OCI-LY1 (cell line): Measurements from ENCODE around the gene GIGYF1.

Experiments used
- H2AFZ ChIP-seq: fragments of 200-600 bp; sonication (generic), shearing (Covaris generic); 2 replicates; pipeline ENCODE4 v1.6.0; 2014; ENCODE audit warnings: antibody characterized with exemption, mild to moderate bottlenecking, low read length
- H3F3A ChIP-seq: fragments of 200-600 bp; sonication (generic), shearing (Covaris generic); 2 replicates; pipeline ENCODE4 v1.6.0; 2014; ENCODE audit warnings: mild to moderate bottlenecking, antibody characterized with exemption, low read length, moderate library complexity; ENCODE audit not compliant: insufficient read depth
- H3K27ac ChIP-seq: fragments of 200-600 bp; sonication (generic); 2 replicates; pipeline ENCODE4 v1.5.1; 2014; ENCODE audit warnings: low read length, mixed run types, mild to moderate bottlenecking, low read depth; ENCODE audit not compliant: poor library complexity, severe bottlenecking
- H3K27me3 ChIP-seq: fragments of 200-600 bp; sonication (generic); 2 replicates; pipeline ENCODE4 v1.6.0; 2014; ENCODE audit warnings: antibody characterized with exemption, mild to moderate bottlenecking, low read length, moderate library complexity; ENCODE audit not compliant: insufficient read depth
- H3K36me3 ChIP-seq: fragments of 200-600 bp; sonication (generic); 2 replicates; pipeline ENCODE4 v1.6.1; 2014; ENCODE audit warnings: mild to moderate bottlenecking, antibody characterized with exemption, low read length, moderate library complexity, mixed read lengths; ENCODE audit not compliant: insufficient read depth
- H3K4me1 ChIP-seq: fragments of 200-600 bp; sonication (generic); 2 replicates; pipeline ENCODE4 v1.5.1; 2014; ENCODE audit warnings: mild to moderate bottlenecking, low read length, moderate library complexity; ENCODE audit not compliant: insufficient read depth, severe bottlenecking
- H3K4me2 ChIP-seq: fragments of 200-600 bp; sonication (generic), shearing (Covaris generic); 2 replicates; pipeline ENCODE4 v1.6.1; 2014; ENCODE audit warnings: low read length
- H3K4me3 ChIP-seq: fragments of 200-600 bp; sonication (generic); 2 replicates; pipeline ENCODE4 v1.5.1; 2014; ENCODE audit warnings: low read length, low read depth, mild to moderate bottlenecking, mixed read lengths; ENCODE audit not compliant: poor library complexity, severe bottlenecking
- H3K79me2 ChIP-seq: fragments of 200-600 bp; shearing (Covaris generic); 2 replicates; pipeline ENCODE4 v1.6.1; 2016; ENCODE audit warnings: mixed run types, low read length, mixed read lengths; ENCODE audit not compliant: insufficient read depth
- H3K9ac ChIP-seq: fragments of 200-600 bp; sonication (generic), shearing (Covaris generic); 2 replicates; pipeline ENCODE4 v1.6.1; 2014; ENCODE audit warnings: mild to moderate bottlenecking, low read length, mixed read lengths
- H3K9me2 ChIP-seq: fragments of 200-600 bp; sonication (generic), shearing (Covaris generic); 2 replicates; pipeline ENCODE4 v1.6.1; 2014; ENCODE audit warnings: low read depth, mild to moderate bottlenecking, low read length, mixed read lengths
- H3K9me3 ChIP-seq: fragments of 200-600 bp; shearing (Covaris generic); 2 replicates; pipeline ENCODE4 v1.6.1; 2014; ENCODE audit warnings: low read length, mixed read lengths
- H4K20me1 ChIP-seq: fragments of 200-600 bp; sonication (generic), shearing (Covaris generic); 2 replicates; pipeline ENCODE4 v1.6.0; 2016; ENCODE audit warnings: mild to moderate bottlenecking, low read length; ENCODE audit not compliant: insufficient read depth
- EZH2 ChIP-seq: fragments of 200-600 bp; sonication (generic), shearing (Covaris generic); IDR thresholded peaks from 2 replicates; pipeline ENCODE4 v1.8.0; 2017; ENCODE audit warnings: borderline replicate concordance, mixed run types, mild to moderate bottlenecking, antibody characterized with exemption, low read length, moderate library complexity, mixed read lengths
- TF ChIP-seq, protein P1 (sequence below): fragments of 200-600 bp; sonication (generic), shearing (Covaris generic); IDR thresholded peaks from 2 replicates; pipeline ENCODE4 v1.5.1; 2017; ENCODE audit warnings: mild to moderate bottlenecking, antibody characterized with exemption, low read length, moderate library complexity, mixed read lengths

GIGYF1 gene

DNA sequence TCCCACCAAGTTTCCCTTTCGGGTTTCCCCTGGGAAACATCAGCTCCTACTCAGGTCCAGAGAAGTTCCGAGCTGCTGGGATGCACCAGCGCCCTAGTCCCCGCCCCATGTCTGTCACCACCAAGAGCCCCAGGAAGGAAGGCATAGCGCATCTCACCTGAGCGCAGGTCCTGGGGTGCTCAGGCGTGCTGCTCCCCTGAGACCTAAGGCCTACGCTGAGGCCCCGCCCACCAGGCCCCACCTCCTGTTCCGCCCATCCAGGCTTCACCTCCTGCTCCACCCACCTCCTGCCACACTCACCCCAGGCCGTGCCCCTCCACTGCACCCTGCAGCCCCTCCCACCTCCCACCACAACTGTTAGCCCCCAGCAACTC is 51.5 kb downstream of the GIGYF1 start:
- no peaks in the 10 kb centered on the region for H3K9me2 ChIP-seq
- no peak overlapping the region for H3K9ac ChIP-seq
- no peak overlapping the region for H3K27ac ChIP-seq
- H3F3A ChIP-seq = no peaks in the 10 kb centered on the region
- no peaks in the 10 kb centered on the region for H4K20me1 ChIP-seq
- TF ChIP-seq, protein P1, sequence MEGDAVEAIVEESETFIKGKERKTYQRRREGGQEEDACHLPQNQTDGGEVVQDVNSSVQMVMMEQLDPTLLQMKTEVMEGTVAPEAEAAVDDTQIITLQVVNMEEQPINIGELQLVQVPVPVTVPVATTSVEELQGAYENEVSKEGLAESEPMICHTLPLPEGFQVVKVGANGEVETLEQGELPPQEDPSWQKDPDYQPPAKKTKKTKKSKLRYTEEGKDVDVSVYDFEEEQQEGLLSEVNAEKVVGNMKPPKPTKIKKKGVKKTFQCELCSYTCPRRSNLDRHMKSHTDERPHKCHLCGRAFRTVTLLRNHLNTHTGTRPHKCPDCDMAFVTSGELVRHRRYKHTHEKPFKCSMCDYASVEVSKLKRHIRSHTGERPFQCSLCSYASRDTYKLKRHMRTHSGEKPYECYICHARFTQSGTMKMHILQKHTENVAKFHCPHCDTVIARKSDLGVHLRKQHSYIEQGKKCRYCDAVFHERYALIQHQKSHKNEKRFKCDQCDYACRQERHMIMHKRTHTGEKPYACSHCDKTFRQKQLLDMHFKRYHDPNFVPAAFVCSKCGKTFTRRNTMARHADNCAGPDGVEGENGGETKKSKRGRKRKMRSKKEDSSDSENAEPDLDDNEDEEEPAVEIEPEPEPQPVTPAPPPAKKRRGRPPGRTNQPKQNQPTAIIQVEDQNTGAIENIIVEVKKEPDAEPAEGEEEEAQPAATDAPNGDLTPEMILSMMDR = no peak
- TF ChIP-seq EZH2 = no peak
- H3K9me3 ChIP-seq = no peaks in the 10 kb centered on the region
- 0 out of 2 replicates have a peak, but pooled peaks cover 8% of the 10 kb centered on the region for H3K27me3 ChIP-seq
- no peaks in the 10 kb centered on the region for H3K79me2 ChIP-seq
- H3K4me3 ChIP-seq = no peak overlapping the region
- H3K4me2 ChIP-seq = peak overlapping the region; percentile 25
- H2AFZ ChIP-seq = no peak overlapping the region
- no peaks in the 10 kb centered on the region for H3K36me3 ChIP-seq
- peaks cover 10% of the 10 kb centered on the region for H3K4me1 ChIP-seq

DNA sequence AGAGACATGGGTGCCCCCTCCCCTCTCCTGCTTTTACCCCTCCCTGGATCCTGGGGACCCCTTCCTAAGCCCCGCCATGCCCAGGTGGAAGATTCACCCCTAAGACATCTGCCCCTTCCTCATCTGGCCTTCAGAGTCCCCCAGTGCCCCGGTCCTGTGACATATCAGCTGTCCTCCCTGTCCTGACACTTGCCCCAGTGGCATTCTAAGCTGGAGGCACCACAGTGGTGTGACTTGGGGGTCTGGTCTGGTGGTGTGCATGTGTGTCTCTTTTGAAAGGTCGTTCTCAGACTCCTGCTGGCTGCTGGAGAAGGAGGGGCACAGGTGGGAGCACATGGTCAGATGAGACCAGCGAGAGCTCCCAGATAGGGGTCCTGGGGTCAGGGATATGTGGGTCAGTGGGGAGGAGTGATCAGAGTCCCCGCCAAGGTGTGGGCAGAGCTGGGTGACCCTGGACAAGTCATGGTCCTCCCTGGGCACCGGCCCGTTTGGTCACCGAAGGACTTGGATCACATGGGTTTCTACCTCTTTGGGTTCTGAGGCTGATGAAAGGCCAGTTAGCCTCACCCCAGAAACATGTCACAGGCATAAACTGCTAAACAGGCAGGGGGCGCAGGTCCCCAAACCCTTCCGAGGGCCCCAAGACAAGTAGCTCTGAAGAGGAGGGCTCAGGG is 52.1 kb downstream of the GIGYF1 start:
- Histone ChIP-seq H3K4me1 (peaks cover 10% of the 10 kb centered on the region), H3K4me2 (peak overlapping the region; percentile 25), H2AFZ (no peak overlapping the region), H3F3A (no peaks in the 10 kb centered on the region), H3K9ac (no peak overlapping the region), H3K36me3 (no peaks in the 10 kb centered on the region), H3K79me2 (no peaks in the 10 kb centered on the region), H3K9me2 (no peaks in the 10 kb centered on the region), H3K27me3 (0 out of 2 replicates have a peak, but pooled peaks cover 8% of the 10 kb centered on the region), H3K27ac (no peak overlapping the region), H3K4me3 (no peak overlapping the region), H4K20me1 (no peaks in the 10 kb centered on the region), H3K9me3 (no peaks in the 10 kb centered on the region)
- TF ChIP-seq EZH2 = no peak
- TF ChIP-seq, protein P1 = no peak; the same call in 1 of the 2 replicates

DNA sequence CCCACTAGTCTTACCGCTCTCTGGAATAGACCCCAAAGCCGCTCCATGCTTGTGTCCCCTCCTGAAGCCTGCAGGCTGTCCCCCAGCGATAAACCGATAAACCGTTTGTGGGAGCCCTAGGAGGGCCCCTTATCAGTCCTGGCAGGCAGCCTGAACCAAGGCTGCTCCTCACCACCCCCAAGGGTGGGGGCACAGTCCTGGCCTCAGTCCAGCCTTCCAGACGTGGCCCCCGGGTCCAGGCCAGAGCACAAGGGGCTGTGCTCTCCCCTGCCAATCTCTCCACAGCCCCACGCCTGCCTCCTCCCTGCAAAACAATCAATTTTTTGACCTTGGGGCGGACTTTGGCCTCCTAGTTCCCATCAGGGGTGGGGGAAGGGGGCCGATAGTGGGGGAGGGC is 52.6 kb downstream of the GIGYF1 start, which contains the start of gene TFR2:
TSS of gene TFR2 (minus strand) at position 90 of the 397 bp plus-strand sequence. CDS start at position 47, 43 bp downstream.
- TF ChIP-seq, protein P1 = no peak
- no peak for TF ChIP-seq EZH2
- H3K27me3 ChIP-seq = 0 out of 2 replicates have a peak, but pooled peaks cover 4% of the 10 kb centered on the region
- H3K9ac ChIP-seq = no peak within 1 kb of the TSS
- H3K4me2 ChIP-seq = peak within 1 kb of the TSS; percentile 25
- no peaks in the 10 kb centered on the region for H3K36me3 ChIP-seq
- H3K4me3 ChIP-seq = no peak within 1 kb of the TSS
- H3K27ac ChIP-seq = no peak within 1 kb of the TSS
- no peaks in the 10 kb centered on the region for H3K79me2 ChIP-seq
- H4K20me1 ChIP-seq = no peaks in the 10 kb centered on the region
- no peaks in the 10 kb centered on the region for H3K9me2 ChIP-seq
- H3F3A ChIP-seq = no peaks in the 10 kb centered on the region
- peaks cover 10% of the 10 kb centered on the region for H3K4me1 ChIP-seq
- H3K9me3 ChIP-seq = no peaks in the 10 kb centered on the region
- H2AFZ ChIP-seq = no peak within 1 kb of the TSS
